HepG2 (cell line): ENCODE data around the gene SLC4A9. TPM values are rescaled to one million over a fixed set of nuclear protein-coding genes. Genes with fewer than 3 reads are reported as not detected.

Experiments
- ATAC-seq: fragments of 200-7000 bp; cut with Tn5 transposase; 3 replicates; pipeline ENCODE4 v1.9.1; 2020; ENCODE audit warnings: mild to moderate bottlenecking, moderate library complexity
- BruUV-seq: library from RNA; stranded (reverse); fragments of 400-500 nt; replicated peaks from 2 replicates; lab custom pipeline; 2021; lab: Mats Ljungman, UMichigan
- CTCF ChIA-PET: fragments of 300-600 bp; formaldehyde crosslinking; extraction: SDS; loops from one replicate; lab custom pipeline; 2021; ENCODE audit warnings: low total read pairs, inconsistent platforms, low intra/inter-chr PET ratio; lab: Yijun Ruan, JAX
- POLR2A ChIA-PET: fragments of 350-600 bp; sonication (Branson Sonifier 250); formaldehyde crosslinking; loops from one replicate; lab custom pipeline; 2020; ENCODE audit warnings: antibody characterized with exemption, inconsistent platforms; lab: Yijun Ruan, JAX
- DNase-seq: peaks from one replicate; pipeline ENCODE4 v3.0.0-alpha.2; 2015; ENCODE audit warnings: low spot score
- FAIRE-seq: peaks from 3 replicates; lab custom pipeline; 2011; peaks lifted over from hg19 to GRCh38; lab: Jason Lieb, UNC
- H2AFZ ChIP-seq: one replicate; pipeline ENCODE4 v1.6.1; 2011; ENCODE audit warnings: low read length, inconsistent platforms
- H3K27ac ChIP-seq: fragments of 300-600 bp; 3 replicates; pipeline ENCODE4 v1.8.0; 2011; ENCODE audit warnings: mixed run types, mild to moderate bottlenecking, mixed read lengths, low read length, inconsistent platforms; ENCODE audit not compliant: insufficient read depth; ENCODE audit errors: extremely low read length
- H3K27me3 ChIP-seq, 2 experiments: fragments of 200-600 bp in 1 of 2; 2 replicates in 1 of 2; 3 replicates in 1 of 2; pipeline versions ENCODE4 v1.6.0 to v1.8.0; 2011; ENCODE audit warnings: low read length in 2 of 2, mild to moderate bottlenecking in 2 of 2, moderate library complexity in 2 of 2, inconsistent platforms in 1 of 2; ENCODE audit not compliant: insufficient read depth in 2 of 2, control insufficient read depth in 1 of 2
- H3K36me3 ChIP-seq, 2 experiments: fragments of 200-600 bp in 1 of 2; replicated peaks in 1 of 2; 2 replicates in 1 of 2; 3 replicates in 1 of 2; pipeline versions ENCODE4 v1.5.1 to v1.8.0; 2011; ENCODE audit warnings: low read length in 2 of 2, inconsistent platforms in 1 of 2; ENCODE audit not compliant: insufficient read depth in 2 of 2, control insufficient read depth in 1 of 2
- H3K4me1 ChIP-seq: 2 replicates; pipeline ENCODE4 v1.5.1; 2012; ENCODE audit warnings: low read length, inconsistent platforms; ENCODE audit not compliant: insufficient read depth
- H3K4me2 ChIP-seq: 2 replicates; pipeline ENCODE4 v1.6.0; 2011; ENCODE audit warnings: low read depth, low read length, inconsistent platforms
- H3K4me3 ChIP-seq, 3 experiments: fragments of 200-600 bp in 1 of 3; sonication (generic), shearing (Covaris generic) in 1 of 3; replicated peaks in 1 of 3; 2 replicates each; pipeline ENCODE4 v1.5.1; 2011 to 2016; ENCODE audit warnings: low read length in 3 of 3, inconsistent platforms in 2 of 3, low read depth in 2 of 3, mild to moderate bottlenecking in 2 of 3, control low read depth in 1 of 3, mixed read lengths in 1 of 3; ENCODE audit not compliant: insufficient read depth in 1 of 3
- H3K79me2 ChIP-seq: one replicate; pipeline ENCODE4 v1.6.1; 2011; ENCODE audit warnings: low read length, inconsistent platforms; ENCODE audit not compliant: insufficient read depth
- H3K9ac ChIP-seq: 2 replicates; pipeline ENCODE4 v1.6.0; 2011; ENCODE audit warnings: mild to moderate bottlenecking, low read depth, low read length, inconsistent platforms; ENCODE audit not compliant: insufficient read depth
- H3K9me3 ChIP-seq: 2 replicates; pipeline ENCODE4 v1.5.1; 2012; ENCODE audit warnings: mild to moderate bottlenecking, low read length
- H4K20me1 ChIP-seq: 2 replicates; pipeline ENCODE4 v1.6.0; 2011; ENCODE audit warnings: inconsistent platforms, mild to moderate bottlenecking, low read length, moderate library complexity; ENCODE audit not compliant: insufficient read depth
- ATAD3A ChIP-seq: sonication (generic); formaldehyde crosslinking; IDR thresholded peaks from 2 replicates; pipeline ENCODE4 v1.4.0; 2020; ENCODE audit warnings: missing genetic modification reagents
- CC2D1A ChIP-seq: sonication (generic); formaldehyde crosslinking; IDR thresholded peaks from 2 replicates; pipeline ENCODE4 v1.8.1; 2023; ENCODE audit warnings: mild to moderate bottlenecking, missing genetic modification reagents
- CEBPG ChIP-seq: IDR thresholded peaks from 2 replicates; pipeline ENCODE4 v1.6.1; 2016
- ELF3 ChIP-seq: IDR thresholded peaks from 2 replicates; pipeline ENCODE4 v1.6.1; 2016; ENCODE audit warnings: missing genetic modification reagents, missing compliant biosample characterization
- HNRNPH1 ChIP-seq: fragments of 200-400 bp; formaldehyde crosslinking; optimal IDR thresholded peaks from 2 replicates; pipeline ENCODE3; 2017; ENCODE audit warnings: mild to moderate bottlenecking, low read depth, low read length
- IKZF1 ChIP-seq: fragments of 450-650 bp; IDR thresholded peaks from 2 replicates; pipeline ENCODE4 v1.7.1; 2016
- JARID2 ChIP-seq: sonication (generic); formaldehyde crosslinking; IDR thresholded peaks from 2 replicates; pipeline ENCODE4 v1.8.1; 2023; ENCODE audit warnings: missing genetic modification reagents, inconsistent platforms; ENCODE audit not compliant: insufficient replicate concordance
- PAF1 ChIP-seq: IDR thresholded peaks from 2 replicates; pipeline ENCODE4 v1.6.1; 2016; ENCODE audit warnings: missing genetic modification reagents, missing compliant biosample characterization
- PRPF4 ChIP-seq: fragments of 200-400 bp; formaldehyde crosslinking; IDR thresholded peaks from 2 replicates; pipeline ENCODE4 v1.6.1; 2016; ENCODE audit warnings: low read length, low read depth; ENCODE audit not compliant: poor library complexity, severe bottlenecking
- SOX13 ChIP-seq, 3 experiments: fragments of 450-650 bp in 1 of 3; sonication (generic) in 1 of 3; formaldehyde crosslinking in 1 of 3; IDR thresholded peaks in 2 of 3; conservative IDR thresholded peaks in 1 of 3; 2 replicates each; pipeline versions ENCODE4 v1.5.0 to v1.6.1; 2016 to 2020; ENCODE audit warnings: antibody characterized with exemption in 1 of 3, mild to moderate bottlenecking in 1 of 3, missing compliant biosample characterization in 1 of 3, missing genetic modification reagents in 1 of 3, moderate library complexity in 1 of 3
- SRSF9 ChIP-seq: fragments of 200-400 bp; formaldehyde crosslinking; IDR thresholded peaks from 2 replicates; pipeline ENCODE4 v1.6.1; 2018; ENCODE audit warnings: borderline replicate concordance, mild to moderate bottlenecking, low read depth, low read length; ENCODE audit not compliant: insufficient read depth, poor library complexity, severe bottlenecking
- ZBTB21 ChIP-seq: sonication (generic); formaldehyde crosslinking; IDR thresholded peaks from 2 replicates; pipeline ENCODE4 v1.4.0; 2020; ENCODE audit warnings: missing genetic modification reagents
- ZC3H13 ChIP-seq: sonication (generic); formaldehyde crosslinking; IDR thresholded peaks from 2 replicates; pipeline ENCODE4 v1.8.1; 2023; ENCODE audit warnings: mild to moderate bottlenecking, missing genetic modification reagents, moderate library complexity
- ZC3H4 ChIP-seq: sonication (generic); formaldehyde crosslinking; IDR thresholded peaks from 2 replicates; pipeline ENCODE4 v1.4.0; 2020; ENCODE audit warnings: missing genetic modification reagents, borderline replicate concordance
- ZFYVE20 ChIP-seq: sonication (generic); formaldehyde crosslinking; IDR thresholded peaks from 2 replicates; pipeline ENCODE4 v1.8.0; 2023; ENCODE audit warnings: low read depth, mild to moderate bottlenecking, moderate library complexity, missing genetic modification reagents, borderline replicate concordance
- ZMYM3 ChIP-seq: sonication (generic); formaldehyde crosslinking; IDR thresholded peaks from 2 replicates; pipeline ENCODE4 v1.5.1; 2020; ENCODE audit warnings: mild to moderate bottlenecking, missing genetic modification reagents
- ZNF12 ChIP-seq: sonication (generic); formaldehyde crosslinking; IDR thresholded peaks from 2 replicates; pipeline ENCODE4 v1.5.0; 2020; ENCODE audit warnings: missing genetic modification reagents
- ZNF124 ChIP-seq: sonication (generic); formaldehyde crosslinking; IDR thresholded peaks from 2 replicates; pipeline ENCODE4 v1.4.0; 2020; ENCODE audit warnings: missing genetic modification reagents
- ZNF460 ChIP-seq: sonication (generic); formaldehyde crosslinking; IDR thresholded peaks from 2 replicates; pipeline ENCODE4 v1.5.1; 2020; ENCODE audit warnings: missing genetic modification reagents, mild to moderate bottlenecking, borderline replicate concordance
- ZNF546 ChIP-seq: sonication (generic); formaldehyde crosslinking; conservative IDR thresholded peaks from 2 replicates; pipeline ENCODE4 v1.8.1; 2023; ENCODE audit warnings: mild to moderate bottlenecking, missing genetic modification reagents
- ZNF614 ChIP-seq: IDR thresholded peaks from 2 replicates; pipeline ENCODE4 v1.6.1; 2018; ENCODE audit warnings: missing biosample characterization, missing genetic modification reagents, inconsistent platforms, borderline replicate concordance
- ZNF615 ChIP-seq: sonication (generic); formaldehyde crosslinking; IDR thresholded peaks from 2 replicates; pipeline ENCODE4 v1.5.0; 2020; ENCODE audit warnings: mild to moderate bottlenecking, missing genetic modification reagents, borderline replicate concordance
- ZNF724P ChIP-seq: sonication (generic); formaldehyde crosslinking; IDR thresholded peaks from 2 replicates; pipeline ENCODE4 v1.8.0; 2022; ENCODE audit warnings: missing genetic modification reagents, borderline replicate concordance
- ZNF878 ChIP-seq: sonication (generic); formaldehyde crosslinking; IDR thresholded peaks from 2 replicates; pipeline ENCODE4 v1.8.1; 2023; ENCODE audit warnings: mild to moderate bottlenecking, missing genetic modification reagents, moderate library complexity
- WGBS: methylation state at CpG from one replicate; pipeline ENCODE4 v1.1.6; 2017; ENCODE audit warnings: low lambda C conversion rate; 5-methylcytosine and 5-hydroxymethylcytosine counted together
- in situ Hi-C: cut with HindIII; loops from 2 replicates; pipeline ENCODE4 v1.10.0; 2017; ENCODE audit warnings: low pct_unique_long_range_greater_than_20kb; ENCODE audit not compliant: extremely low pct_ligation_motif_present
- intact Hi-C: fragments of 100-400 bp; cut with micrococcal nuclease; formaldehyde crosslinking; loops from one replicate; pipeline ENCODE4 v1.10.0; 2022; ENCODE audit not compliant: unreplicated experiment
- polyA plus RNA-seq, 8 experiments: library from polyadenylated mRNA; depleted of rRNA in 3 of 8; stranded (reverse) in 7 of 8; unstranded in 1 of 8; fragments of >200 nt; fragmentation: Illumina TruSeq in 4 of 8; extraction: Trizol in 4 of 8; gene quantifications; 2 replicates each; pipeline versions ENCODE4 v1.2.1 to v1.2.3, GENCODE V29; 2011 to 2016; ENCODE audit warnings: low read depth in 4 of 8, missing spikeins in 1 of 8, mixed read lengths in 1 of 8; ENCODE audit not compliant: insufficient read depth in 1 of 8
- total RNA-seq, 5 experiments: library from RNA; depleted of rRNA; stranded (reverse); fragments of >200 nt; fragmentation: Illumina TruSeq; extraction: Trizol; gene quantifications; 2 replicates each; pipeline ENCODE4 v1.2.3, GENCODE V29; 2016; ENCODE audit warnings: low read depth in 1 of 5
- TF ChIP-seq, protein P1 (sequence below): sonication (generic); formaldehyde crosslinking; IDR thresholded peaks from 2 replicates; pipeline ENCODE4 v1.5.0; 2020; ENCODE audit warnings: missing genetic modification reagents, mild to moderate bottlenecking, borderline replicate concordance
- TF ChIP-seq, protein P2 (sequence below): sonication (generic); formaldehyde crosslinking; IDR thresholded peaks from 2 replicates; pipeline ENCODE4 v1.4.0; 2020; ENCODE audit warnings: missing genetic modification reagents
- TF ChIP-seq, protein P3 (sequence below): sonication (generic); formaldehyde crosslinking; IDR thresholded peaks from 2 replicates; pipeline ENCODE4 v1.8.1; 2023; ENCODE audit warnings: mild to moderate bottlenecking, missing genetic modification reagents

Gene SLC4A9
- total and polyA plus RNA-seq, 2 of the 13 experiments (the other 11 are each of a cell fraction or from before 2014, with no cell fraction given) = not detected

DNA sequence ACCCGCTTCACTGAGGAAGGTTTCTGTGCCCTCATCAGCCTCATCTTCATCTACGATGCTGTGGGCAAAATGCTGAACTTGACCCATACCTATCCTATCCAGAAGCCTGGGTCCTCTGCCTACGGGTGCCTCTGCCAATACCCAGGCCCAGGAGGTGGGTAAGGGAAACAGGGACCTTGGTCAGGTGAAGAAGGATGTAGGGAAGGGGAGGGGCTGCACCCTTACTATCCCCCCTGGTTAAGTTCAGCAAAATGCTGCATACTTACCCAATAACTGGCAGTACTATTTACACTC is 4.4 kb downstream of the SLC4A9 start:
- in situ Hi-C loops = loop anchor here (5.0 to 10.0 kb wide), 2 partner anchors 122 to 370 kb away; no protein-coding TSS in a partner anchor
- POLR2A ChIA-PET = no interaction called here

DNA sequence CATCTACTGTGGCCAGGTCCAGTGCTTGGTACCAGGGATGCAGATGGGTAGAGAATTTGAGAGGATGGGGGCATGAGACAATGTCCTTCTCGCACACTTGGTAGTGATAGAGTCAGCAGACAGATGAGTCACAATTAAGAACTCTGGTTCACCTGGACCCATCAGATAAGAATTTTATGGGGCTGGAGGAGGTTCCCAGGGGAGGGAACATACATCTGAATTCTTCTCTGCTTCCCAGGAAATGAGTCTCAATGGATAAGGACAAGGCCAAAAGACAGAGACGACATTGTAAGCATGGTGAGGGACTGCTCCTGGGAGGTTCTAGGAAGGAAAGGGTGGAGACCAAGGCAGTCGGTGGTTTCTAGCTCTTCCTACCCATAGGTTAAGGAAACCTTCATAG is 5.3 kb downstream of the SLC4A9 start:
- no peaks in the 10 kb centered on the region for H3K9me3 ChIP-seq
- no peak overlapping the region for H2AFZ ChIP-seq
- ChIA-PET POLR2A (no interaction called here), CTCF (no interaction called here)
- H3K79me2 ChIP-seq = no peaks in the 10 kb centered on the region
- ATAC-seq = no peak
- peaks cover 20% of the 10 kb centered on the region for H3K4me1 ChIP-seq
- H3K9ac ChIP-seq = no peak overlapping the region
- BruUV-seq = no TSS peak
- peaks cover 0 to 8% of the 10 kb centered on the region in 2 experiments; a peak in 1 of 5 replicates for H3K27me3 ChIP-seq
- in situ Hi-C loops (loop anchor here (10.0 kb wide), 1 partner anchor 370 kb away; no protein-coding TSS in a partner anchor), intact Hi-C loops (no loop called here)
- no peak for DNase-seq
- FAIRE-seq = no peak
- WGBS = 42% methylated on average over 3 of the region's 3 CpGs
- no peaks in the 10 kb centered on the region for H3K36me3 ChIP-seq
- no peak overlapping the region for H3K27ac ChIP-seq
- no peaks in the 10 kb centered on the region for H4K20me1 ChIP-seq
- H3K4me3 ChIP-seq = no peak overlapping the region
- H3K4me2 ChIP-seq = no peak overlapping the region
- TF ChIP-seq, protein P1, sequence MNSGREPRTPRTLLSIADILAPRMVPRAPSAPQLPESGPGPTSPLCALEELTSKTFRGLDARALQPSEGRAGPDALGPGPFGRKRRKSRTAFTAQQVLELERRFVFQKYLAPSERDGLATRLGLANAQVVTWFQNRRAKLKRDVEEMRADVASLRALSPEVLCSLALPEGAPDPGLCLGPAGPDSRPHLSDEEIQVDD (CRISPR knock-in tag) = no peak
- TF ChIP-seq ZMYM3 (CRISPR knock-in tag) = no peak
- no peak for TF ChIP-seq PRPF4
- no peak for TF ChIP-seq ZNF124
- no peak for TF ChIP-seq CEBPG (CRISPR knock-in tag)
- TF ChIP-seq, protein P2, sequence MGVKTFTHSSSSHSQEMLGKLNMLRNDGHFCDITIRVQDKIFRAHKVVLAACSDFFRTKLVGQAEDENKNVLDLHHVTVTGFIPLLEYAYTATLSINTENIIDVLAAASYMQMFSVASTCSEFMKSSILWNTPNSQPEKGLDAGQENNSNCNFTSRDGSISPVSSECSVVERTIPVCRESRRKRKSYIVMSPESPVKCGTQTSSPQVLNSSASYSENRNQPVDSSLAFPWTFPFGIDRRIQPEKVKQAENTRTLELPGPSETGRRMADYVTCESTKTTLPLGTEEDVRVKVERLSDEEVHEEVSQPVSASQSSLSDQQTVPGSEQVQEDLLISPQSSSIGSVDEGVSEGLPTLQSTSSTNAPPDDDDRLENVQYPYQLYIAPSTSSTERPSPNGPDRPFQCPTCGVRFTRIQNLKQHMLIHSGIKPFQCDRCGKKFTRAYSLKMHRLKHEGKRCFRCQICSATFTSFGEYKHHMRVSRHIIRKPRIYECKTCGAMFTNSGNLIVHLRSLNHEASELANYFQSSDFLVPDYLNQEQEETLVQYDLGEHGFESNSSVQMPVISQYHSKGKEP = no peak
- TF ChIP-seq HNRNPH1 = no peak
- TF ChIP-seq ZNF12 (CRISPR knock-in tag) = no peak
- TF ChIP-seq, protein P3, sequence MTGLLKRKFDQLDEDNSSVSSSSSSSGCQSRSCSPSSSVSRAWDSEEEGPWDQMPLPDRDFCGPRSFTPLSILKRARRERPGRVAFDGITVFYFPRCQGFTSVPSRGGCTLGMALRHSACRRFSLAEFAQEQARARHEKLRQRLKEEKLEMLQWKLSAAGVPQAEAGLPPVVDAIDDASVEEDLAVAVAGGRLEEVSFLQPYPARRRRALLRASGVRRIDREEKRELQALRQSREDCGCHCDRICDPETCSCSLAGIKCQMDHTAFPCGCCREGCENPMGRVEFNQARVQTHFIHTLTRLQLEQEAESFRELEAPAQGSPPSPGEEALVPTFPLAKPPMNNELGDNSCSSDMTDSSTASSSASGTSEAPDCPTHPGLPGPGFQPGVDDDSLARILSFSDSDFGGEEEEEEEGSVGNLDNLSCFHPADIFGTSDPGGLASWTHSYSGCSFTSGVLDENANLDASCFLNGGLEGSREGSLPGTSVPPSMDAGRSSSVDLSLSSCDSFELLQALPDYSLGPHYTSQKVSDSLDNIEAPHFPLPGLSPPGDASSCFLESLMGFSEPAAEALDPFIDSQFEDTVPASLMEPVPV = no peak
- TF ChIP-seq ZC3H4 = no peak
- no peak for TF ChIP-seq IKZF1

More for the DNA sequence above, 4.4 kb downstream of the SLC4A9 start:
- Histone ChIP-seq H3K4me1 (peaks cover 20% of the 10 kb centered on the region), H3K79me2 (no peaks in the 10 kb centered on the region), H3K9ac (no peak overlapping the region), H3K27me3 (peaks cover 0 to 8% of the 10 kb centered on the region in 2 experiments; a peak in 1 of 5 replicates), H4K20me1 (no peaks in the 10 kb centered on the region), H3K27ac (no peak overlapping the region), H3K4me2 (no peak overlapping the region), H2AFZ (no peak overlapping the region), H3K4me3 (no peak overlapping the region), H3K36me3 (no peaks in the 10 kb centered on the region), H3K9me3 (no peaks in the 10 kb centered on the region)
- CTCF ChIA-PET = no interaction called here
- intact Hi-C loops = no loop called here
- BruUV-seq = no TSS peak
- WGBS = 43% methylated on average over 2 of the region's 3 CpGs
- TF ChIP-seq CC2D1A (no peak), ZNF724P (CRISPR knock-in tag) (no peak), ZNF614 (no peak), ZNF615 (no peak), ZNF878 (CRISPR knock-in tag) (no peak), JARID2 (CRISPR knock-in tag) (no peak), ZBTB21 (CRISPR knock-in tag) (no peak), SRSF9 (no peak), ELF3 (CRISPR knock-in tag) (no peak), PAF1 (CRISPR knock-in tag) (no peak), ATAD3A (CRISPR knock-in tag) (no peak), ZNF546 (CRISPR knock-in tag) (no peak), ZFYVE20 (CRISPR knock-in tag) (no peak), ZNF460 (CRISPR knock-in tag) (no peak), SOX13 (IDR thresholded peaks at IDR 0.05) (no peak), SOX13 (CRISPR knock-in tag; conservative IDR thresholded peaks at IDR 0.05 in 1 of 2, IDR thresholded peaks at IDR 0.05 in 1 of 2) (no peak), ZC3H13 (CRISPR knock-in tag) (no peak)
- no peak for FAIRE-seq
- DNase-seq = no peak
- no peak for ATAC-seq
